ENCODE measurements around the gene LRMDA.

LRMDA gene

GRCh38 chr10:75761289-75761688 lies 329.9 kb downstream of the LRMDA start:
- Histone ChIP-seq H3K4me3 (ENCODE audit: low read length, poor library complexity, severe bottlenecking) (no peak overlapping the region), H2AFZ (ENCODE audit: low read length) (no peak overlapping the region), H3K4me2 (ENCODE audit: low read depth, low read length, poor library complexity, severe bottlenecking) (no peak overlapping the region), H3K9me3 (ENCODE audit: insufficient read depth, low read depth, low read length) (no peaks in the 10 kb centered on the region), H4K20me1 (ENCODE audit: insufficient read depth, low read length, poor library complexity, severe bottlenecking) (no peaks in the 10 kb centered on the region), H3K4me1 (ENCODE audit: insufficient read depth, low read length, poor library complexity, severe bottlenecking) (peaks cover 32% of the 10 kb centered on the region), H3K79me2 (ENCODE audit: insufficient read depth, low read length) (no peaks in the 10 kb centered on the region), H3K9me2 (replicated peaks; ENCODE audit: low read depth, low read length) (no peaks in the 10 kb centered on the region), H3K36me3 (ENCODE audit: insufficient read depth, low read length) (no peaks in the 10 kb centered on the region), H3K27me3 (ENCODE audit: insufficient read depth, low read length, poor library complexity, severe bottlenecking) (no peaks in the 10 kb centered on the region), H3F3A (ENCODE audit: low read depth) (no peaks in the 10 kb centered on the region; the same call in 1 of the 2 replicates), H3K9ac (ENCODE audit: low read depth, low read length, poor library complexity, severe bottlenecking) (no peak overlapping the region)
- TF ChIP-seq CTCF (conservative IDR thresholded peaks at IDR 0.05; ENCODE audit: low read length), result no peak
- no peak for TF ChIP-seq EZH2phosphoT487 (IDR thresholded peaks at IDR 0.05; ENCODE audit: borderline replicate concordance)

- no peaks in the 10 kb centered on the region; the same call in 1 of the 2 replicates for H3F3A ChIP-seq (ENCODE audit: low read depth)
- no peak overlapping the region for H2AFZ ChIP-seq (ENCODE audit: low read length)
- no peak overlapping the region for H3K4me2 ChIP-seq (ENCODE audit: low read depth, low read length, poor library complexity, severe bottlenecking)
- H3K9me2 ChIP-seq (replicated peaks; ENCODE audit: low read depth, low read length), result no peaks in the 10 kb centered on the region
- peaks cover 32% of the 10 kb centered on the region for H3K4me1 ChIP-seq (ENCODE audit: insufficient read depth, low read length, poor library complexity, severe bottlenecking)
- H3K27me3 ChIP-seq (ENCODE audit: insufficient read depth, low read length, poor library complexity, severe bottlenecking), result no peaks in the 10 kb centered on the region
- no peak overlapping the region for H3K4me3 ChIP-seq (ENCODE audit: low read length, poor library complexity, severe bottlenecking)
- H3K9ac ChIP-seq (ENCODE audit: low read depth, low read length, poor library complexity, severe bottlenecking), result no peak overlapping the region
- no peaks in the 10 kb centered on the region for H4K20me1 ChIP-seq (ENCODE audit: insufficient read depth, low read length, poor library complexity, severe bottlenecking)
- TF ChIP-seq EZH2phosphoT487 (IDR thresholded peaks at IDR 0.05; ENCODE audit: borderline replicate concordance) (no peak), CTCF (conservative IDR thresholded peaks at IDR 0.05; ENCODE audit: low read length) (no peak)
- no peaks in the 10 kb centered on the region for H3K79me2 ChIP-seq (ENCODE audit: insufficient read depth, low read length)
- H3K36me3 ChIP-seq (ENCODE audit: insufficient read depth, low read length), result no peaks in the 10 kb centered on the region
- H3K9me3 ChIP-seq (ENCODE audit: insufficient read depth, low read depth, low read length), result no peaks in the 10 kb centered on the region
Measured at GRCh38 chr10:75762431-75762802, 331.0 kb downstream of the LRMDA start.

- H3K9me2 ChIP-seq (replicated peaks; ENCODE audit: low read depth, low read length), result no peaks in the 10 kb centered on the region
- no peaks in the 10 kb centered on the region for H3K79me2 ChIP-seq (ENCODE audit: insufficient read depth, low read length)
- H3K4me2 ChIP-seq (ENCODE audit: low read depth, low read length, poor library complexity, severe bottlenecking), result no peak overlapping the region
- H3K9ac ChIP-seq (ENCODE audit: low read depth, low read length, poor library complexity, severe bottlenecking), result no peak overlapping the region
- H3K36me3 ChIP-seq (ENCODE audit: insufficient read depth, low read length), result no peaks in the 10 kb centered on the region
- no peaks in the 10 kb centered on the region for H4K20me1 ChIP-seq (ENCODE audit: insufficient read depth, low read length, poor library complexity, severe bottlenecking)
- peaks cover 32% of the 10 kb centered on the region for H3K4me1 ChIP-seq (ENCODE audit: insufficient read depth, low read length, poor library complexity, severe bottlenecking)
- H3K9me3 ChIP-seq (ENCODE audit: insufficient read depth, low read depth, low read length), result no peaks in the 10 kb centered on the region
- TF ChIP-seq CTCF (conservative IDR thresholded peaks at IDR 0.05; ENCODE audit: low read length) (no peak), EZH2phosphoT487 (IDR thresholded peaks at IDR 0.05; ENCODE audit: borderline replicate concordance) (no peak)
- H3K27me3 ChIP-seq (ENCODE audit: insufficient read depth, low read length, poor library complexity, severe bottlenecking), result no peaks in the 10 kb centered on the region
- H3K4me3 ChIP-seq (ENCODE audit: low read length, poor library complexity, severe bottlenecking), result no peak overlapping the region
- H3F3A ChIP-seq (ENCODE audit: low read depth), result no peaks in the 10 kb centered on the region; the same call in 1 of the 2 replicates
- no peak overlapping the region for H2AFZ ChIP-seq (ENCODE audit: low read length)
Measured at GRCh38 chr10:75763652-75764051, 332.2 kb downstream of the LRMDA start.

All from Loucy (cell line).